SU-DHL-6 (cell line): Measurements from ENCODE around the gene DYNLL2.
A peak's percentile ranks its signal among the peaks of the same experiment; 100 is the strongest.

ENCODE experiments used
- H2AFZ ChIP-seq: fragments of 200-600 bp; sonication (generic); 2 replicates; pipeline ENCODE4 v1.6.1; 2014; ENCODE audit warnings: low read depth, mild to moderate bottlenecking, moderate library complexity, mixed read lengths, antibody characterized with exemption, low read length; ENCODE audit not compliant: severe bottlenecking
- H3F3A ChIP-seq: fragments of 200-600 bp; shearing (Covaris generic); 2 replicates; pipeline ENCODE4 v1.6.0; 2016; ENCODE audit warnings: antibody characterized with exemption, mild to moderate bottlenecking; ENCODE audit not compliant: insufficient read depth
- H3K27ac ChIP-seq: fragments of 200-600 bp; sonication (generic); 2 replicates; pipeline ENCODE4 v1.5.1; 2016; ENCODE audit warnings: low read depth, mild to moderate bottlenecking, low read length, moderate library complexity, mixed read lengths
- H3K27me3 ChIP-seq: fragments of 200-600 bp; sonication (generic), shearing (Covaris generic); 2 replicates; pipeline ENCODE4 v1.6.0; 2014; ENCODE audit warnings: mild to moderate bottlenecking, low read length
- H3K36me3 ChIP-seq: fragments of 200-600 bp; sonication (generic); 2 replicates; pipeline ENCODE4 v1.6.1; 2014; ENCODE audit warnings: mild to moderate bottlenecking, low read length, mixed read lengths
- H3K4me2 ChIP-seq: fragments of 300-600, 200-600 bp; shearing (Covaris generic), sonication (generic); 2 replicates; pipeline ENCODE4 v1.6.0; 2014; ENCODE audit warnings: low read length, low read depth, mild to moderate bottlenecking; ENCODE audit not compliant: poor library complexity, severe bottlenecking
- H3K4me3 ChIP-seq: fragments of 200-600 bp; sonication (generic); 2 replicates; pipeline ENCODE4 v1.5.1; 2014; ENCODE audit warnings: antibody characterized with exemption, low read length, mild to moderate bottlenecking, mixed read lengths; ENCODE audit not compliant: insufficient read depth, poor library complexity, severe bottlenecking
- H3K79me2 ChIP-seq: fragments of 200-600 bp; sonication (generic); 2 replicates; pipeline ENCODE4 v1.6.1; 2014; ENCODE audit warnings: mild to moderate bottlenecking, low read length, moderate library complexity; ENCODE audit not compliant: insufficient read depth
- H3K9ac ChIP-seq: fragments of 200-600 bp; sonication (generic); 2 replicates; pipeline ENCODE4 v1.7.0; 2014; ENCODE audit warnings: mild to moderate bottlenecking, low read length
- H3K9me2 ChIP-seq: fragments of 200-600 bp; sonication (generic); replicated peaks from 2 replicates; pipeline ENCODE4 v1.6.1; 2014; ENCODE audit warnings: low read length; ENCODE audit not compliant: insufficient read depth
- H3K9me3 ChIP-seq: fragments of 200-600 bp; sonication (generic); 2 replicates; pipeline ENCODE4 v1.6.1; 2014; ENCODE audit warnings: low read length, mixed read lengths; ENCODE audit not compliant: insufficient read depth
- H4K20me1 ChIP-seq: fragments of 200-600 bp; sonication (generic); 2 replicates; pipeline ENCODE4 v1.6.1; 2014; ENCODE audit warnings: low read depth, mild to moderate bottlenecking, antibody characterized with exemption, low read length, moderate library complexity, mixed read lengths
- EZH2phosphoT487 ChIP-seq: fragments of 200-600 bp; sonication (generic), shearing (Covaris generic); conservative IDR thresholded peaks from 2 replicates; pipeline ENCODE4 v1.6.1; 2018; ENCODE audit warnings: mild to moderate bottlenecking, antibody characterized with exemption, low read length, moderate library complexity, mixed read lengths
- TF ChIP-seq, protein P1 (sequence below): fragments of 200-600 bp; sonication (generic); IDR thresholded peaks from one replicate; pipeline ENCODE4 v1.5.1; 2017; ENCODE audit warnings: antibody characterized with exemption, mild to moderate bottlenecking, low read length, moderate library complexity; ENCODE audit not compliant: insufficient read depth, poor library complexity, severe bottlenecking

DYNLL2 gene

DNA sequence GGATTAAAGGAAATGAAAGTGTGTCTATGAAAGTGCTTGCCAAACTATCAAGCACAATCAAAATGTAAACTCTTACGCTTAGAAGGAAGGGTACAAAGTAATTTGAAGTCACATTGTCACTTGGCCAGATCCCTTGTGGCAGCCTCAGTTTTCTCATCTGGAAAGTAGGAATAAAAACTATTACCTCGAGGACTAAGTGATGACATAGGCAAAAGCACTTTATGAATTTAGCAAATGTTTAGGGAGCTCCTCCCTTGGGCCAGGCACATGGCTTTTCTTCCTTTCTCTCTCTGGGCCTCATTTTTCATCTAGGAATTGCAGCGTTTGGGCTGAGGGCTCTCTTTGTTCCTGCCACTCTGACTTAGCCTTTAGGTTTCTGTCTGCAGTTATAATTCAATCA, 28.5 kb downstream of the DYNLL2 start:
- Histone ChIP-seq H3K9ac (no peak overlapping the region), H3K27me3 (no peaks in the 10 kb centered on the region), H2AFZ (no peak overlapping the region), H3K9me2 (no peaks in the 10 kb centered on the region), H4K20me1 (no peaks in the 10 kb centered on the region), H3K9me3 (no peaks in the 10 kb centered on the region), H3K4me3 (no peak overlapping the region), H3F3A (no peaks in the 10 kb centered on the region), H3K4me2 (no peak overlapping the region), H3K27ac (no peak overlapping the region), H3K36me3 (no peaks in the 10 kb centered on the region), H3K79me2 (no peaks in the 10 kb centered on the region)
- TF ChIP-seq EZH2phosphoT487: no peak

DNA sequence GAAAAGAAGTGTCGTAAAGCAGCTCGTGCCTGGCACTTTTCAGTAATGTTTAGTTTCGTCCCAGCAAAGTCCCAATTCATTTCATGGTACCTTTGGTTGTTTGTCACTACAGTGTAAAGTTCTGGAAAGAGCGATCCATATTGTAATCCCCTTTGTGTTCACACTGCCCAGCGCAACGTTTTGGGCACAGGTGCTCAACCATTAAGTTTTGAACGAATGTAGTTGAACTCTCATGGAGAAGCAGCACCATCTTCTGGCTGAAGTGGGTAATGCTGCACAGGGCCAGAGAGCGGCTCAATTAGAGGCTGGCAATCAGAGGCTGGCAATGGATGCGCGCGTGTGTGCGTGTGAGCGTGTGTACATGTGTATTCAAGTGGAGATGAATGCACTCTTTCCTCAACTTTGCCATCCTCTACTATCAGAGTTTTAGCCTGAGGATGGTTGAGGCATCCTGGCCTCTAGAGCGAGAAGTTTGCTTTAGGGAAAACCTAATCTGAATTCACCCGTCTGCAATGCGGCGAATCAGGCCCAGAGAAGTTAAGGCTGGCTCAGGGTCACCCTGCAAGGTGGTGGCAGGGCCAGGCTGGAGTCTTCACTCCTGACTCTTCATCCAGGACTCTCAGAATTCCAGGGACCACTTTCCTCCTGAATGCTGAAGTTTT, 29.9 kb downstream of the DYNLL2 start:
- Histone ChIP-seq H2AFZ (no peak overlapping the region), H3K79me2 (no peaks in the 10 kb centered on the region)

DNA sequence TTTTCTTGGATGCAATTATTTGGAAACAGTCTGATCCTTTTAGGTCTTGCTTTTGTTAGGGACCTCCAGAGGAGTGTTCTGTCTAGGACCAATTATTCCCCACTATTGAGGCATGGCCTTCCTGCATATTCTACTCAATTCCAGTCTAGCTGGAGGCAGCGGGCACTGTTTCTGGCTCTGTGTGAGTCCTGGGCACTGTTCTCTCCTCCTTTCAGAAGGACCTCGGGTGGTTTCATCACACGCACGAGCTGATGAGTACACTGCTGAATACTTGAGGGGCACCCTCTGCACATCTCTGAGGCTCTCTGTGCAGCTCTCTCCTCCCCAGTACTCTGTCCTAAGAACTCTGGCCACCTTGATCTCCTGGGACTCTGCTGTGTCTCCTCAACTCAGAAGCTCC, 30.7 kb downstream of the DYNLL2 start:
- no peak overlapping the region for H2AFZ ChIP-seq
- H3F3A ChIP-seq: no peaks in the 10 kb centered on the region
- H4K20me1 ChIP-seq: no peaks in the 10 kb centered on the region
- H3K36me3 ChIP-seq: no peaks in the 10 kb centered on the region
- no peak for TF ChIP-seq EZH2phosphoT487
- TF ChIP-seq, protein P1, sequence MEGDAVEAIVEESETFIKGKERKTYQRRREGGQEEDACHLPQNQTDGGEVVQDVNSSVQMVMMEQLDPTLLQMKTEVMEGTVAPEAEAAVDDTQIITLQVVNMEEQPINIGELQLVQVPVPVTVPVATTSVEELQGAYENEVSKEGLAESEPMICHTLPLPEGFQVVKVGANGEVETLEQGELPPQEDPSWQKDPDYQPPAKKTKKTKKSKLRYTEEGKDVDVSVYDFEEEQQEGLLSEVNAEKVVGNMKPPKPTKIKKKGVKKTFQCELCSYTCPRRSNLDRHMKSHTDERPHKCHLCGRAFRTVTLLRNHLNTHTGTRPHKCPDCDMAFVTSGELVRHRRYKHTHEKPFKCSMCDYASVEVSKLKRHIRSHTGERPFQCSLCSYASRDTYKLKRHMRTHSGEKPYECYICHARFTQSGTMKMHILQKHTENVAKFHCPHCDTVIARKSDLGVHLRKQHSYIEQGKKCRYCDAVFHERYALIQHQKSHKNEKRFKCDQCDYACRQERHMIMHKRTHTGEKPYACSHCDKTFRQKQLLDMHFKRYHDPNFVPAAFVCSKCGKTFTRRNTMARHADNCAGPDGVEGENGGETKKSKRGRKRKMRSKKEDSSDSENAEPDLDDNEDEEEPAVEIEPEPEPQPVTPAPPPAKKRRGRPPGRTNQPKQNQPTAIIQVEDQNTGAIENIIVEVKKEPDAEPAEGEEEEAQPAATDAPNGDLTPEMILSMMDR: no peak
- H3K9ac ChIP-seq: no peak overlapping the region
- H3K4me3 ChIP-seq: no peak overlapping the region
- H3K4me2 ChIP-seq: no peak overlapping the region
- H3K9me2 ChIP-seq: no peaks in the 10 kb centered on the region
- no peaks in the 10 kb centered on the region for H3K27me3 ChIP-seq
- H3K9me3 ChIP-seq: no peaks in the 10 kb centered on the region
- no peaks in the 10 kb centered on the region for H3K79me2 ChIP-seq
- no peak overlapping the region for H3K27ac ChIP-seq

More for the DNA sequence above, 29.9 kb downstream of the DYNLL2 start:
- Histone ChIP-seq H3K27ac (no peak overlapping the region), H3K9me3 (no peaks in the 10 kb centered on the region), H3K4me3 (no peak overlapping the region), H3F3A (no peaks in the 10 kb centered on the region), H3K27me3 (no peaks in the 10 kb centered on the region), H3K4me2 (no peak overlapping the region), H3K9ac (no peak overlapping the region), H4K20me1 (no peaks in the 10 kb centered on the region), H3K36me3 (no peaks in the 10 kb centered on the region), H3K9me2 (no peaks in the 10 kb centered on the region)
- TF ChIP-seq, protein P1: peak; percentile 94
- no peak for TF ChIP-seq EZH2phosphoT487

DNA sequence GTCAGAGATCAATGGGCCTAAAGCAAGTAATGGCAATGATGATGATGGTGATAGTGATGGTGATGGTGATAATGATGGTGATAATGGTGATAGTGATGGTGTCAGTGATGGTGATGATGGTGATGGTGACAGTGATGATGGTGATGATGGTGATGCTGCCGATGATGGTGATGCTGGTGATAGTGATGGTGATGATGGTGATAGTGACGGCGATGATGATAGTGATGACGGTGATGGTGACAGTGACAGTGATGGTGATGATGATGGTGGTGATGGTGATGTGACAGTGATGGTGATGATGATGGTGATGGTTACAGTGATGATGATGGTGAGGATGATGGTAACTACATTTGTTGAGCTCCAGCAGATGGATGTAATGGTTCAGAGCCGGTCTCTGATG, 34.2 kb downstream of the DYNLL2 start:
- no peak overlapping the region for H3K4me2 ChIP-seq
- H3K4me3 ChIP-seq: no peak overlapping the region
- H3K79me2 ChIP-seq: no peaks in the 10 kb centered on the region
- no peaks in the 10 kb centered on the region for H3K9me3 ChIP-seq
- H3K27ac ChIP-seq: no peak overlapping the region
- H2AFZ ChIP-seq: no peak overlapping the region
- no peaks in the 10 kb centered on the region for H3K9me2 ChIP-seq
- H3K9ac ChIP-seq: no peak overlapping the region
- H3F3A ChIP-seq: no peaks in the 10 kb centered on the region
- TF ChIP-seq EZH2phosphoT487: no peak
- TF ChIP-seq, protein P1: no peak
- H3K27me3 ChIP-seq: no peaks in the 10 kb centered on the region
- no peaks in the 10 kb centered on the region for H3K36me3 ChIP-seq
- no peaks in the 10 kb centered on the region for H4K20me1 ChIP-seq
